ENCODE measurements around the gene GALM. TPM values are rescaled to one million over a fixed set of nuclear protein-coding genes. Genes with fewer than 3 reads are reported as not detected.
"Not testable (repeated sequence)": the region's sequence is repeated elsewhere in the genome, so short reads cannot be mapped to it uniquely, and the experiment has no call there.

GALM gene
- total RNA-seq, 2 donors from 2014 or later = 9.2 to 16.8 TPM

- intact Hi-C loops (cut with DNase I) = no loop called here
- no peak for DNase-seq
- no peak for ATAC-seq
Observed at GRCh38 chr2:38747007-38747424, 81.1 kb downstream of the GALM start.

GRCh38 chr2:38747819-38748218, 81.9 kb downstream of the GALM start:
- no peak for DNase-seq
- no peak for ATAC-seq
- intact Hi-C loops (cut with DNase I) = no loop called here

DNA sequence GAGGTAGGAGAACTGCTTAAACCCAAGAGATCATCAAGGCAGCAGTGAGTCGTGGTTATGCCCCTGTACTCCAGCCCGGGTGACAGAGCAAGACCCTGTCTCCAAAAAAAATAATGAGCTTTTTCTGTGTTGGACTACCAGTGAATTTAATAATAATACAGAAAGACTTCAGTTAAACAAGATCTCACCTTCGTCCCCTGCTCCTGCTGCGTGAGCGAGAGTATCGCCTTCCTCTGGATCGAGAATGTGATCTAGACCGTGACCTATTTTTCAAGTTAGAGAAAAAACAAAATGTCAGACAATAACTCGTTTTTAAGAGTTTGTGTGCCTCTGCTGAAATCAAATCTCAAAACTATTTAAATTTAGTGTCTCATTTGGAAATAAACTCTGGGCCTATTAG, 82.5 kb downstream of the GALM start:
- DNase-seq (no peak), ATAC-seq (no peak)
- intact Hi-C loops (cut with DNase I) = no loop called here

DNA sequence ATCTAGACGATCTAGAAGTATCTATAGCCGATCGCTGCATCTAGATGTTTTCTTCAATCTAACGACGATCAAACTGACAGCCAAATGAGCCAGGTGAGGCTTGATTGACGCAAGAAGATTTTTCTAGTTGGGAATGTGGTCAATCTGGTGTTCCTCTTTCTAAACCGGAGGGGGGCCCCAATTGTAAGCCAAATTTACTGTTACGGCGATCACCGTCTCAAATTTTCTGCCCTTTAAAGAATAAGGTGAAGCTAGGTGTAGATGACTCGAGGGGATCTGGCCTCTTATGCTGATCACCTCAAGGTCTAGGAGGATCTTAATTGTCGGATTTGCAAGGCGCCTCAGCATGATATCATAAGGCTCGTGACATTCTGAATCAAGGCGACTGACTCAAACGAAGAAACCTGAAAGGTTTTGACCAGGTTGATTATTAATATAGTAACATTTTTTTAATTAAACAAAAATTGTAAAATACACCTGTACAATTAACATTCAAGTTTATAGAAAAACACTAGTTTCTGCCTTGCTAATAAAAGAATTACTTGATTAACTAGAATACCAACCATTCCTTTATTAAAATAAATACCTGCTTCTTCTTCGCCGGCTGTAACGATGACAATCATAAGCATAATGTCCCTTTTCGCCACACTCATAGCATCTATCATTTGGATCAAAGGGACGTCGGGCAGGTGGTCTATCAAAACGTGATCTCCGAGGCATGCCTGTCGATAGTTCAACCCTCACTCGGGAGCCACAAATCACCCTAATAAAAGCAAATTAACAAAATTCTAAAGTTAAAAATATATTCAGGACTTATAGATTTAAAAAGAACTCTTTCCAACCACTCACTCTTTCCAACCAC, 83.3 kb downstream of the GALM start:
- DNase-seq (no peak), ATAC-seq (no peak)
- intact Hi-C loops (cut with DNase I) = no loop called here

- DNase-seq (peak; percentile 50), ATAC-seq (peak; percentile 80 to 86)
- intact Hi-C loops (cut with DNase I) = no loop called here
Observed at GRCh38 chr2:38750011-38750890, 84.3 kb downstream of the GALM start.

GRCh38 chr2:38750891-38751595, 85.1 kb downstream of the GALM start, which contains the start of gene SRSF7:
Gene SRSF7, minus strand, starts transcription at chr2:38751361. Its CDS starts 105 bp downstream, at chr2:38751256.
- ATAC-seq (peak; percentile 91 to 95), DNase-seq (peak; percentile 98)
- intact Hi-C loops (cut with DNase I) = no loop called here

- peak; percentile 39 for DNase-seq
- ATAC-seq = peak in 1 of 2 donors; percentile 4
- intact Hi-C loops (cut with DNase I) = no loop called here
Observed at GRCh38 chr2:38751596-38752410, 85.9 kb downstream of the GALM start.

DNA sequence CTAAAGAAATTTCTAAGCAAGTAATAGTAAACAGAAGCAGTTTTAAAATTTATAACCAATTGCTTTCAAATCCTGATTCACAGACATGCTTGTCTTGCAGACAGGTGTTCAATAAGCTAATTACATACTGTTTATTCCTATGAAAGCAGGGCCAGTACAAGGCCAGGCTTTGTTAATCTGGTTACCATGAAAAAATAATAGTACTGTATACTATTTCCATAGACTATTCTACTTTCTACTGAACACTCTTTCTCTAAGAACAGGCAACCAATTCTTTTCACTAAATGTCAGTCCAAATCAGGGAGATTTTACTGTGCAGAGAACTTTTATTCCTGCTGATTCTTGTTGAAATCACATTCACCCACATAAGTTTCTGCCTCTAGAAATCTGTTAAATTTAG, 88.1 kb downstream of the GALM start:
- ATAC-seq (no peak), DNase-seq (no peak)
- intact Hi-C loops (cut with DNase I) = no loop called here

DNA sequence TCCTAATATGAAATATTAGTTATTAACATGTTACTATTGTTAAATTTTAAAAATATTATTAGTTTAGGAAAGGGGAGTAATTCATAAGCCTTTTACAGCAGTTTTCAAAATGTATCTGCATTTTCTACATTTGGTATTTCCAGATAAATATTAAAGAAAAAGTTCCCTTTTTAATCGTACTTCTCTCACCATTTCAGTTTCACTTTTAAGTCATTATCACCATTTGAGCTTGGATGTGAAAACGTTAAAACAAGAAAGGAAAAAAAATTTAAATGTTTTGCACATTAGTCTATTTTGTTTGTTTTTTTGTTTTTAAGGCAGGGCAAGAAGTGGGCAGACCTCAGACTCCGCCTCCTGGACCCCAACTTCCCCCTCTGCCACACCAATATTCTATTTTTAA, 88.6 kb downstream of the GALM start:
- intact Hi-C loops (cut with DNase I) = no loop called here
- ATAC-seq (no peak), DNase-seq (no peak)

DNA sequence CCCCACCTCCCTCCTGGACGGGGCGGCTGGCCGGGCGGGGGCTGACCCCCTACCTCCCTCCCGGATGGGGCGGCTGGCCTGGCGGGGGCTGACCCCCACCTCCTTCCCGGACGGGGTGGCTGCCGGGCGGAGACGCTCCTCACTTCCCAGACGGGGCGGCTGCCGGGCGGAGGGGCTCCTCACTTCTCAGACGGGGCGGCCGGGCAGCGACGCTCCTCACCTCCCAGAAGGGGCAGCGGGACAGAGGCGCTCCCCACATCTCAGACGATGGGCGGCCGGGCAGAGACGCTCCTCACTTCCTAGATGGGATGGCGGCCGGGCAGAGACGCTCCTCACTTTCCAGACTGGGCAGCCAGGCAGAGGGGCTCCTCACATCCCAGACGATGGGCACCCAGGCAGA, 90.0 kb downstream of the GALM start:
- intact Hi-C loops (cut with DNase I); ATAC-seq: not testable (repeated sequence)

DNA sequence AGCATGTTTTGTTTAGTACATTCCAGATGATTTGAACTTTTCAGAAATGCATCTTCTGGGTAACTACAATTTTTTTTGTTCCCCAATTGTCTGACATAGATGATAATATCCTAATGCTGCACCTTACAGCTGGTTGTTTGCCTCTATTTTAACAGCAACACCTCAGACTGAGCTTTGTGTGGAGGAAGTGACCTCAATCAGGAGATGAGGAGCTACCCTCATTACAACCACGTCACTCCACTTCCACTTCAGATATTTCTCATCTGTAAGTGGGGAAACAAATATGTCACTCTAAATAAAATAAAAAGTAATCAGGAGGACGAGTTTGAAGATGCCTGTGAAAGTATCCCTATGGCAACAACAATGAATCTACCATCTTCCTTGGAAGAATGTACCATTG, 97.3 kb downstream of the GALM start:
- DNase-seq (no peak), ATAC-seq (no peak)

More for the DNA sequence above, 90.0 kb downstream of the GALM start:
- not testable (repeated sequence) for DNase-seq

DNA sequence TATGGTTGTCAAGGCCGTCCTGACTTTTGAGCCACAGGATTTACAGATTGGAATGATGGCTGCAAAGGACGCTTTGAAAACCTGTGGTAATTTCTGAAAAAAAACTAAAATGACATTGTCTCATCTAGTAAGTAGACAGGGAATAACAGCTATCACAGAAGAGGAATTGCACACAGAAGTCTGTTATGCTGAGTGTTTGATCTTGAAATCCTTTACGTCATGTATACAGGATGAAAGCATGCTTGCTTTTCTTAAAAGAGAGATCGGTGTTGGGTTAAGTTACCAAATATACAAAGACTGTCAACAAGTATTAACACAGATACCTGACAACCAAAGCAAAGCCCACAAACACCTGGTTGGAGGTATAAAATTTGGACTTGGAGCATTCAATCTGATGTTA, 97.8 kb downstream of the GALM start:
- intact Hi-C loops (cut with DNase I) = no loop called here
- DNase-seq (no peak), ATAC-seq (no peak)

More for the DNA sequence above, 97.3 kb downstream of the GALM start:
- intact Hi-C loops (cut with DNase I) = no loop called here

GRCh38 chr2:38765149-38765548, 99.2 kb downstream of the GALM start:
- DNase-seq (no peak), ATAC-seq (peak in 1 of 2 donors; percentile 64)
- intact Hi-C loops (cut with DNase I) = no loop called here

- intact Hi-C loops (cut with DNase I) = no loop called here
- DNase-seq (no peak), ATAC-seq (no peak)
Observed at GRCh38 chr2:38765551-38765950, 99.6 kb downstream of the GALM start.

- ATAC-seq (no peak), DNase-seq (no peak)
- intact Hi-C loops (cut with DNase I) = no loop called here
Observed at GRCh38 chr2:38771632-38772031, 105.7 kb downstream of the GALM start.

DNA sequence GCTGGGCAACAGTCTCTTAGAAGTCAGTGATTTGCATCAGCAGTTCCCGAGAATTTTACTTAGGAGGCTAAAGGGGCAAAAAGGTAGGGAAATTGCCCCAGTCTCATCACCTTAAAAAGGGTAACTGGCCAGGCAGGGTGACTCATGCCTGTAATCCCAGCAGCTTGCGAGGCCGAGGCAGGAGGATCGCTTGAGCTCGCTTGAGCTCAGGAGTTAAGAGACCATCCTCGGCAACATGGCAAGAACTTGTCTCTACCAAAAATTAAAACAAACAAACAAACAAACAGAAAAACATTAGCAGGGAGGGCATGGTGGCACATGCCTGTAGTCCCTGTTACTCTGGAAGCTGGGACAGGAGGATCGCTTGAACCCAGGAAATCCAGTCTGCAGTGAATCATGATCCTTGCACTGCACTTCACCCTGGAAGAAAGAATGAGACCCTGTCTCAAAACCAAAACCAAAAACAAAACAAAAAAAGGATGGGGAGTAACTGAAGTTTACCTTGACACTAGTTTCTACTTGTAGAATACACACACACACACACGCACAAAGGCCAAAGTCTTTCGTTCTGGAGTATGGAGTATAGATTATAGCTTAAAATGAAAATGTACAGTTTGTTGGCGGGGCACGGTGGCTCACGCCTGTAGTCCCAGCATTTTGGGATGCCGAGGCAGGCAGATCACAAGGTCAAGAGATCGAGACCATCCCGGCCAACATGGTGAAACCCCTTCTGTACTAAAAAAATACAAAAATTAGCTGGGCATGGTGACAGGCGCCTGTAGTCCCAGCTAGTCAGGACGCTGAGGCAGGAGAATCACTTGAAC, 109.4 kb downstream of the GALM start:
- ATAC-seq (no peak), DNase-seq (no peak)
- intact Hi-C loops (cut with DNase I) = no loop called here

- intact Hi-C loops (cut with DNase I) = no loop called here
- DNase-seq (no peak), ATAC-seq (no peak)
Observed at GRCh38 chr2:38775921-38776225, 110.0 kb downstream of the GALM start.

DNA sequence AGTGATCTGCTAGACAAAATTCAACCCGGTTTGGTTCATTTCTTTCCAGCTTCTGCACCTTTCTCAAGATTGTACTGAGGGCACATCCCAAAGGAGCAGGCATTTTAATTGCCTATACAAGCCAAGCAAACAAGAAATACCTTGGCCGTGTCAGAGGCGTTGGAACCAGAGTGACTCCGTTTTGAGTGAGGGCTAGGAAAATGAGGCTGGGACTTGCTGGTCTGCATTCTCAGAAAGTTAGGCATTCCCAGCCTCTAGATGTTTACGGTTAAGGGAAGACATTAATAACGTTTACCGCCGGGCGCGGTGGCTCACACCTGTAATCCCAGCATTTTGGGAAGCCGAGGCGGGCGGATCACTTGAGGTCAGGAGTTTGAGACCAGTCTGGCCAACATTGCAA, 110.6 kb downstream of the GALM start:
- ATAC-seq = no peak
- DNase-seq = no peak
- intact Hi-C loops (cut with DNase I) = no loop called here
